ENCODE results near the gene SERINC4.

DNA sequence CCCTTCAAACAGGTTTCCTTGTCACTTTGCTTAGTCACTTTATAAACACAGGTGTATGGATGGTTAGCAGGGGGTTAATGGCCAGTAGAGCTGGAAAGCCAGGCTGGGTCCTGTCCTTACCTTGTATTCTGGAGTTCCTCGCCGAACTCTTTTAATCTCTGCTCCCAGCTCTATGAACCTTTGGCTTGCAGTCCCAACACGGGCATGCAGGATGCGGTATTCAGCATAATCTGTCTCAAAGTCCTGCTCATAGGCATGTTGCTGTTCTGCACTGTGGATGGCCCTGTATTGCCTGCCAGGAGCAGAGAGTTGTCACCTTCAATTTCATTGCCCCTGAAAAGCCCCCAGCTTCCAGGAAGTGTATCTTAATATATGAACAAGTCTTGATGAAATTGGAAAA, 26.0 kb downstream of the SERINC4 start:
- TF ChIP-seq, protein P1, sequence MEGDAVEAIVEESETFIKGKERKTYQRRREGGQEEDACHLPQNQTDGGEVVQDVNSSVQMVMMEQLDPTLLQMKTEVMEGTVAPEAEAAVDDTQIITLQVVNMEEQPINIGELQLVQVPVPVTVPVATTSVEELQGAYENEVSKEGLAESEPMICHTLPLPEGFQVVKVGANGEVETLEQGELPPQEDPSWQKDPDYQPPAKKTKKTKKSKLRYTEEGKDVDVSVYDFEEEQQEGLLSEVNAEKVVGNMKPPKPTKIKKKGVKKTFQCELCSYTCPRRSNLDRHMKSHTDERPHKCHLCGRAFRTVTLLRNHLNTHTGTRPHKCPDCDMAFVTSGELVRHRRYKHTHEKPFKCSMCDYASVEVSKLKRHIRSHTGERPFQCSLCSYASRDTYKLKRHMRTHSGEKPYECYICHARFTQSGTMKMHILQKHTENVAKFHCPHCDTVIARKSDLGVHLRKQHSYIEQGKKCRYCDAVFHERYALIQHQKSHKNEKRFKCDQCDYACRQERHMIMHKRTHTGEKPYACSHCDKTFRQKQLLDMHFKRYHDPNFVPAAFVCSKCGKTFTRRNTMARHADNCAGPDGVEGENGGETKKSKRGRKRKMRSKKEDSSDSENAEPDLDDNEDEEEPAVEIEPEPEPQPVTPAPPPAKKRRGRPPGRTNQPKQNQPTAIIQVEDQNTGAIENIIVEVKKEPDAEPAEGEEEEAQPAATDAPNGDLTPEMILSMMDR (IDR thresholded peaks at IDR 0.05) = no peak
- TF ChIP-seq POLR2A (IDR thresholded peaks at IDR 0.05) = no peak

Measured in stomach (tissue), 4 donors.